Peyer's patch (tissue), 4 donors: ENCODE data around the gene THSD7A. TPM values are rescaled to one million over a fixed set of nuclear protein-coding genes. Genes with fewer than 3 reads are reported as not detected.

Experiments used
- DNase-seq, 3 donors: peaks; one replicate each; pipeline ENCODE4 v3.0.0-alpha.2; 2017 to 2019
- H3K27ac ChIP-seq, 4 donors: fragments of 200-600 bp; sonication (generic); one replicate each; pipeline ENCODE4 v1.5.1; 2016 to 2019
- H3K27me3 ChIP-seq, 2 donors: fragments of 200-600 bp; sonication (generic); one replicate each; pipeline ENCODE4 v1.5.1; 2019
- H3K36me3 ChIP-seq, 3 donors: fragments of 200-600 bp; sonication (generic); one replicate each; pipeline ENCODE4 v1.5.1; 2016 to 2019
- H3K4me1 ChIP-seq, 4 donors: fragments of 200-600 bp; sonication (generic); one replicate each; pipeline ENCODE4 v1.5.1; 2016 to 2019
- H3K4me3 ChIP-seq, 4 donors: fragments of 200-600 bp; sonication (generic); 1 replicate in 3 of 4; 2 replicates in 1 of 4; pipeline ENCODE4 v1.5.1; 2016 to 2019; ENCODE audit warnings: mild to moderate bottlenecking in 1 of 4
- H3K9me3 ChIP-seq, 4 donors: fragments of 200-600 bp; sonication (generic); one replicate each; pipeline ENCODE4 v1.5.1; 2016 to 2019; ENCODE audit warnings: mild to moderate bottlenecking in 1 of 4
- POLR2A ChIP-seq, 2 donors: fragments of 450-650 bp; IDR thresholded peaks; one replicate each; pipeline ENCODE4 v1.5.1; 2017; ENCODE audit warnings: antibody characterized with exemption in 2 of 2, mild to moderate bottlenecking in 2 of 2, moderate library complexity in 2 of 2
- total RNA-seq, 4 donors: library from RNA; depleted of rRNA; stranded (reverse); fragments of >200 nt; gene quantifications; one replicate each; pipeline ENCODE4 v1.1.0, GENCODE V29; 2016
- TF ChIP-seq, protein P1 (sequence below), 6 experiments: fragments of 450-650 bp in 4 of 6; fragments of 200-600 bp in 2 of 6; sonication (generic) in 1 of 6; IDR thresholded peaks; one replicate each; pipeline ENCODE4 v1.5.1; 2017 to 2019; ENCODE audit warnings: antibody characterized with exemption in 6 of 6, mild to moderate bottlenecking in 3 of 6, moderate library complexity in 1 of 6

Gene THSD7A
- total RNA-seq, 4 donors from 2014 or later: 0.53 to 4.1 (median 2.1) TPM

DNA sequence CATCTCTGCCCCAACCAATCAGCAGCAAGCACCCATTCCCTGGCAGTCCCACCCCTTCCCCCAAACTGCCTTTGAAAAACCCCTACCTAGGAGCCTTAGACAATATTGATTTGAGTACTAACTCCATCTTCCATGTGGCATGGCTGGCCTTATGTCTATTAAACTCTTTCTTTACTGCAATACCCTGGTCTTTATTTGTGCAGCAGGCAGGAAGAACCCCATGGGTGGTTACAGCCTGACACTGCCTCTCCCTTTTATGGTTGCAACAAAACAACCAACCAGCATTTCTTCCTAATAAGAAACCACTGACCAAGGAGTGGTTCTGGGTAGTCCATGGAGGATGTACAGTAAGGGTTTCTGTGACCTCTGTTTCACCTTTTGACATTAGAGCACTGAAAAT is 418.1 kb downstream of the THSD7A start:
- H3K27ac ChIP-seq: no peak overlapping the region
- no peak for DNase-seq
- TF ChIP-seq, protein P1, sequence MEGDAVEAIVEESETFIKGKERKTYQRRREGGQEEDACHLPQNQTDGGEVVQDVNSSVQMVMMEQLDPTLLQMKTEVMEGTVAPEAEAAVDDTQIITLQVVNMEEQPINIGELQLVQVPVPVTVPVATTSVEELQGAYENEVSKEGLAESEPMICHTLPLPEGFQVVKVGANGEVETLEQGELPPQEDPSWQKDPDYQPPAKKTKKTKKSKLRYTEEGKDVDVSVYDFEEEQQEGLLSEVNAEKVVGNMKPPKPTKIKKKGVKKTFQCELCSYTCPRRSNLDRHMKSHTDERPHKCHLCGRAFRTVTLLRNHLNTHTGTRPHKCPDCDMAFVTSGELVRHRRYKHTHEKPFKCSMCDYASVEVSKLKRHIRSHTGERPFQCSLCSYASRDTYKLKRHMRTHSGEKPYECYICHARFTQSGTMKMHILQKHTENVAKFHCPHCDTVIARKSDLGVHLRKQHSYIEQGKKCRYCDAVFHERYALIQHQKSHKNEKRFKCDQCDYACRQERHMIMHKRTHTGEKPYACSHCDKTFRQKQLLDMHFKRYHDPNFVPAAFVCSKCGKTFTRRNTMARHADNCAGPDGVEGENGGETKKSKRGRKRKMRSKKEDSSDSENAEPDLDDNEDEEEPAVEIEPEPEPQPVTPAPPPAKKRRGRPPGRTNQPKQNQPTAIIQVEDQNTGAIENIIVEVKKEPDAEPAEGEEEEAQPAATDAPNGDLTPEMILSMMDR (IDR thresholded peaks at IDR 0.05): no peak
- no peak for TF ChIP-seq POLR2A (IDR thresholded peaks at IDR 0.05)
- no peaks in the 10 kb centered on the region for H3K36me3 ChIP-seq
- H3K27me3 ChIP-seq: no peaks in the 10 kb centered on the region
- H3K4me3 ChIP-seq: no peak overlapping the region
- no peaks in the 10 kb centered on the region for H3K9me3 ChIP-seq
- no peaks in the 10 kb centered on the region for H3K4me1 ChIP-seq

DNA sequence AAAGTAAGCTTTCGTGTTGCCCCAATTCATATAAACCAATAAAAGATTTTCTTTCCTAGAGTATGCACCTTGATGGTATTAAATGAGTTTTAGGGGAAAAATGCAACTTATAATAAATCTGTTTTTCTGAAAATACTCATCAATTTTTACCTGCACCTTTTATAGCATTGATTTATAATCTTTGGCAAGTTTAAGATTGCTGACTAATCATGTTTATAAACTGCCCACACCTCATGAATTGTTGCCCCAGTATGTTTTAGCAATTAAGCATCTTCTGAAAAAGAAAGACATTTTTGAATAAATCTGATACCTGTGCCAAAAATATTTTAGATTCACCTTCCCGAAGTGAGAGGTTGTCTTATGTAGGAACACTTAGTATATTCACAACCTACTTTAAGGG is 420.0 kb downstream of the THSD7A start:
- Histone ChIP-seq H3K4me1 (no peaks in the 10 kb centered on the region), H3K27me3 (no peaks in the 10 kb centered on the region), H3K4me3 (no peak overlapping the region), H3K36me3 (no peaks in the 10 kb centered on the region), H3K9me3 (no peaks in the 10 kb centered on the region), H3K27ac (no peak overlapping the region)
- no peak for DNase-seq
- TF ChIP-seq POLR2A (IDR thresholded peaks at IDR 0.05): no peak
- TF ChIP-seq, protein P1 (IDR thresholded peaks at IDR 0.05): no peak

DNA sequence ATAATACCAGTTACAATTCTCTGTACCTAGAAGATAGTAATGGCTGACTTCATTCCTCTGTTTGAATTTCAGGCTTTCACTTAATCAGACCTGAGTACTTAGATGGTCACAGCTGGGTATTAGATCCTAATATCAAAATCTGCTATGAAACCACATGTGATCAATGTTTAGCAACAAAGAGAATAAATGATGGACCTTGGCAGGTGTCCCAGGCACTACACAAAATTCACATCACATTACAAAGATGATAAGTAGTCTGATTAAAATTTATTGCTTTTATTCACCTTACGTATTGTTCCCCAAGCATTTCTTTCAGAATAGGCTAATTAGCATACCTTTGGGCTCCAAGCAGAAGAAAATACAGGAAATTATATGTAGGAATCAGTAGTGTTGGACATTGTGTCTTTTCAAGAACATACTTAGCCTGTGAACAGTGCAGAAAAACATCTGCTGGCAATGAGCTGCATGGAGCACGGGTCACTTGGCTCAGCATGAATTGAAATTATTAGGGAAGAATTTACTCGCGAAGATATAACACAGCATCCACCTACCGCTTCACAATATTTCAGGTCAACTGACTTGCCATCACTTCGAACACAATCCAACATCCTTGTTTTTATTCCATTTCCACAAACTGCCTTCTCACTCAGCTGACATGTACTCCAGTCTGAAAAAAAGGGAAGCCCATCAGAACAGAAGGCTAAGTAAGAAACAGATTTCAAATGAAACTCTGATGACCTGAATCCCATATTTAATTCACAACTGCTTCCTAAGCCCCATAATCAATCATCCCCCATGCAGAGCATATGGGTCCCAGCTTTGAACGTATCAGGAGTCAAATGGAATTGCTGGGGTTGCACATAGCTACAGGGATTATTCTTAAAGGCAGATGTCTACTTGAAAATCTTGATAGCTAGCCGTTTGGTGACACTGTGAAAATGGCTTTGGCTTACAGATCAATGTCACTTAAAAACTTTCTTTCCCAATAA is 421.0 kb downstream of the THSD7A start:
- no peak overlapping the region for H3K27ac ChIP-seq
- no peaks in the 10 kb centered on the region for H3K27me3 ChIP-seq
- TF ChIP-seq, protein P1 (IDR thresholded peaks at IDR 0.05): no peak
- TF ChIP-seq POLR2A (IDR thresholded peaks at IDR 0.05): no peak
- H3K9me3 ChIP-seq: no peaks in the 10 kb centered on the region
- DNase-seq: no peak
- no peaks in the 10 kb centered on the region for H3K4me1 ChIP-seq
- H3K4me3 ChIP-seq: no peak overlapping the region
- H3K36me3 ChIP-seq: no peaks in the 10 kb centered on the region

DNA sequence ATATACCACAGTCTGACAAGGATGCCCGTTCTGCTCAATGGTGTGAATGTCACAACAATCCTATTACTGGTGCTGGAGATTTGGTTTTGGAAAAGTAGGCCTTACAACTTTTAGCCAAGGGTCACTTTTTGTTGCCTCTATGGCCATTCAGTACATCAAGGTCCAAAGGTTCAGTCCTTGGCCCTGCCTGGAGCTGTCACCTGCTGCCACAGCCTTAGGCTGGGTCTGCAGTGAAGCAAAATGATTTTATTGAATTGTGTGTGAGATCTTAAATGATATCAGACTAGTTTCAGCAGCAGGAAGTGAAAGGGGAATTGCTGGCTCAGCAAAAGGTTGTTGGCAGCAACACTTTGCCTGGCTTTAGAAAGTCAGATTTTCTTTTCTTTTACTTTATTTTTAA is 427.6 kb downstream of the THSD7A start:
- Histone ChIP-seq H3K4me1 (no peaks in the 10 kb centered on the region), H3K4me3 (no peak overlapping the region), H3K36me3 (no peaks in the 10 kb centered on the region), H3K9me3 (no peaks in the 10 kb centered on the region), H3K27ac (peak overlapping the region in 1 of 4 donors; percentile 29), H3K27me3 (no peaks in the 10 kb centered on the region)
- DNase-seq: peak in 1 of 3 donors; percentile 57
- no peak for TF ChIP-seq POLR2A (IDR thresholded peaks at IDR 0.05)
- TF ChIP-seq, protein P1 (IDR thresholded peaks at IDR 0.05): no peak

DNA sequence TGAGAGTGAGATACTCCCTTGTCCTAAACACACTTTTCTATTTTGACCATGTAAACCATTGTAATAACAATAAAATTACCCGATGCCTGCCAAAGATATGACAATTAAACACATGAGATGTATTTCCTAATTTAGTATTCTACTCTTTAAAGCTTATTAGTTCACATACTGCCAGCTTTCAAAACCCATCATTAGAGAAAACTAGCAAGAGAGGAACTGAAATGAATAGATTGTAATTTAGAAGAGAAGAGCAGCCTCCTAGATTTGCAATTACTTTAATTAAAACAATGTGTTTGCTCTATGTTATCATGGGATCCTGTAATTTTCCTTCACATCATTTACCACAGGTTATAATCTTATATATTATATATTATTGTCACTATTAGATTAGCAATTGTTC is 428.2 kb downstream of the THSD7A start:
- peak overlapping the region in 1 of 4 donors; percentile 29 for H3K27ac ChIP-seq
- no peak overlapping the region for H3K4me3 ChIP-seq
- no peaks in the 10 kb centered on the region for H3K4me1 ChIP-seq
- no peaks in the 10 kb centered on the region for H3K36me3 ChIP-seq
- H3K27me3 ChIP-seq: no peaks in the 10 kb centered on the region
- no peak for TF ChIP-seq POLR2A (IDR thresholded peaks at IDR 0.05)
- TF ChIP-seq, protein P1 (IDR thresholded peaks at IDR 0.05): no peak
- DNase-seq: no peak
- no peaks in the 10 kb centered on the region for H3K9me3 ChIP-seq
